Measurements from ENCODE around the gene ARID5B. TPM values are rescaled to one million over a fixed set of nuclear protein-coding genes. Genes with fewer than 3 reads are reported as not detected.

The ARID5B gene
- total RNA-seq, 2 donors from 2014 or later, result 60.7 to 80.4 TPM

- ATAC-seq (ENCODE audit: insufficient number of reproducible peaks, low FRiP score, low read depth) (no peak), DNase-seq (ENCODE audit: low spot score) (no peak)
- peaks cover 44 to 51% of the 10 kb centered on the region in 2 donors for H3K4me1 ChIP-seq (ENCODE audit: control insufficient read depth in 1 of 2, low read depth in 2 of 2)
- no peaks in the 10 kb centered on the region for H3K9me3 ChIP-seq
- H3K27me3 ChIP-seq (replicated peaks; ENCODE audit: insufficient read depth), result no peaks in the 10 kb centered on the region
- H3K4me3 ChIP-seq, result no peak overlapping the region
- TF ChIP-seq CTCF (IDR thresholded peaks at IDR 0.05), result no peak
- H3K36me3 ChIP-seq, result no peaks in the 10 kb centered on the region
- peak overlapping the region; percentile 81 to 96 for H3K27ac ChIP-seq
These were observed 114.5 kb downstream of the ARID5B start for GRCh38 chr10:62015994-62016393.

GRCh38 chr10:62016623-62017490, 115.4 kb downstream of the ARID5B start:
- peak; percentile 41 for ATAC-seq (ENCODE audit: insufficient number of reproducible peaks, low FRiP score, low read depth)
- peak overlapping the region; percentile 81 to 96 for H3K27ac ChIP-seq

GRCh38 chr10:62017491-62017870, 116.0 kb downstream of the ARID5B start:
- no peaks in the 10 kb centered on the region for H3K9me3 ChIP-seq
- DNase-seq (ENCODE audit: low spot score) (no peak), ATAC-seq (ENCODE audit: insufficient number of reproducible peaks, low FRiP score, low read depth) (no peak)
- H3K36me3 ChIP-seq, result no peaks in the 10 kb centered on the region
- no peaks in the 10 kb centered on the region for H3K27me3 ChIP-seq (replicated peaks; ENCODE audit: insufficient read depth)
- H3K27ac ChIP-seq, result peak overlapping the region; percentile 81 to 96
- peaks cover 51 to 63% of the 10 kb centered on the region in 2 donors for H3K4me1 ChIP-seq (ENCODE audit: control insufficient read depth in 1 of 2, low read depth in 2 of 2)
- TF ChIP-seq CTCF (IDR thresholded peaks at IDR 0.05), result no peak
- peak overlapping the region; percentile 17 for H3K4me3 ChIP-seq

More at GRCh38 chr10:62016623-62017490, 115.4 kb downstream of the ARID5B start:
- Histone ChIP-seq H3K4me1 (ENCODE audit: control insufficient read depth in 1 of 2, low read depth in 2 of 2) (peaks cover 51 to 58% of the 10 kb centered on the region in 2 donors), H3K9me3 (no peaks in the 10 kb centered on the region), H3K4me3 (peak overlapping the region; percentile 17), H3K36me3 (no peaks in the 10 kb centered on the region), H3K27me3 (replicated peaks; ENCODE audit: insufficient read depth) (no peaks in the 10 kb centered on the region)
- no peak for TF ChIP-seq CTCF (IDR thresholded peaks at IDR 0.05)
- DNase-seq (ENCODE audit: low spot score), result no peak

- Histone ChIP-seq H3K27ac (peak overlapping the region; percentile 81 to 96), H3K4me1 (ENCODE audit: control insufficient read depth in 1 of 2, low read depth in 2 of 2) (peaks cover 51 to 67% of the 10 kb centered on the region in 2 donors), H3K4me3 (peak overlapping the region; percentile 52), H3K36me3 (no peaks in the 10 kb centered on the region), H3K27me3 (replicated peaks; ENCODE audit: insufficient read depth) (no peaks in the 10 kb centered on the region), H3K9me3 (no peaks in the 10 kb centered on the region)
- no peak for DNase-seq (ENCODE audit: low spot score)
- ATAC-seq (ENCODE audit: insufficient number of reproducible peaks, low FRiP score, low read depth), result no peak
- no peak for TF ChIP-seq CTCF (IDR thresholded peaks at IDR 0.05)
These were observed 116.8 kb downstream of the ARID5B start for GRCh38 chr10:62018131-62018911.

All from thoracic aorta (tissue), 2 donors.